OCI-LY1 (cell line): ENCODE data around the gene ENTR1.

Source experiments
- H2AFZ ChIP-seq: fragments of 200-600 bp; sonication (generic), shearing (Covaris generic); 2 replicates; pipeline ENCODE4 v1.6.0; 2014; ENCODE audit warnings: antibody characterized with exemption, mild to moderate bottlenecking, low read length
- H3F3A ChIP-seq: fragments of 200-600 bp; sonication (generic), shearing (Covaris generic); 2 replicates; pipeline ENCODE4 v1.6.0; 2014; ENCODE audit warnings: mild to moderate bottlenecking, antibody characterized with exemption, low read length, moderate library complexity; ENCODE audit not compliant: insufficient read depth
- H3K27ac ChIP-seq: fragments of 200-600 bp; sonication (generic); 2 replicates; pipeline ENCODE4 v1.5.1; 2014; ENCODE audit warnings: low read length, mixed run types, mild to moderate bottlenecking, low read depth; ENCODE audit not compliant: poor library complexity, severe bottlenecking
- H3K27me3 ChIP-seq: fragments of 200-600 bp; sonication (generic); 2 replicates; pipeline ENCODE4 v1.6.0; 2014; ENCODE audit warnings: antibody characterized with exemption, mild to moderate bottlenecking, low read length, moderate library complexity; ENCODE audit not compliant: insufficient read depth
- H3K36me3 ChIP-seq: fragments of 200-600 bp; sonication (generic); 2 replicates; pipeline ENCODE4 v1.6.1; 2014; ENCODE audit warnings: mild to moderate bottlenecking, antibody characterized with exemption, low read length, moderate library complexity, mixed read lengths; ENCODE audit not compliant: insufficient read depth
- H3K4me1 ChIP-seq: fragments of 200-600 bp; sonication (generic); 2 replicates; pipeline ENCODE4 v1.5.1; 2014; ENCODE audit warnings: mild to moderate bottlenecking, low read length, moderate library complexity; ENCODE audit not compliant: insufficient read depth, severe bottlenecking
- H3K4me2 ChIP-seq: fragments of 200-600 bp; sonication (generic), shearing (Covaris generic); 2 replicates; pipeline ENCODE4 v1.6.1; 2014; ENCODE audit warnings: low read length
- H3K4me3 ChIP-seq: fragments of 200-600 bp; sonication (generic); 2 replicates; pipeline ENCODE4 v1.5.1; 2014; ENCODE audit warnings: low read length, low read depth, mild to moderate bottlenecking, mixed read lengths; ENCODE audit not compliant: poor library complexity, severe bottlenecking
- H3K79me2 ChIP-seq: fragments of 200-600 bp; shearing (Covaris generic); 2 replicates; pipeline ENCODE4 v1.6.1; 2016; ENCODE audit warnings: mixed run types, low read length, mixed read lengths; ENCODE audit not compliant: insufficient read depth
- H3K9ac ChIP-seq: fragments of 200-600 bp; sonication (generic), shearing (Covaris generic); 2 replicates; pipeline ENCODE4 v1.6.1; 2014; ENCODE audit warnings: mild to moderate bottlenecking, low read length, mixed read lengths
- H3K9me2 ChIP-seq: fragments of 200-600 bp; sonication (generic), shearing (Covaris generic); 2 replicates; pipeline ENCODE4 v1.6.1; 2014; ENCODE audit warnings: low read depth, mild to moderate bottlenecking, low read length, mixed read lengths
- H3K9me3 ChIP-seq: fragments of 200-600 bp; shearing (Covaris generic); 2 replicates; pipeline ENCODE4 v1.6.1; 2014; ENCODE audit warnings: low read length, mixed read lengths
- H4K20me1 ChIP-seq: fragments of 200-600 bp; sonication (generic), shearing (Covaris generic); 2 replicates; pipeline ENCODE4 v1.6.0; 2016; ENCODE audit warnings: mild to moderate bottlenecking, low read length; ENCODE audit not compliant: insufficient read depth
- EZH2 ChIP-seq: fragments of 200-600 bp; sonication (generic), shearing (Covaris generic); IDR thresholded peaks from 2 replicates; pipeline ENCODE4 v1.8.0; 2017; ENCODE audit warnings: borderline replicate concordance, mixed run types, mild to moderate bottlenecking, antibody characterized with exemption, low read length, moderate library complexity, mixed read lengths
- TF ChIP-seq, protein P1 (sequence below): fragments of 200-600 bp; sonication (generic), shearing (Covaris generic); IDR thresholded peaks from 2 replicates; pipeline ENCODE4 v1.5.1; 2017; ENCODE audit warnings: mild to moderate bottlenecking, antibody characterized with exemption, low read length, moderate library complexity, mixed read lengths

The ENTR1 gene

DNA sequence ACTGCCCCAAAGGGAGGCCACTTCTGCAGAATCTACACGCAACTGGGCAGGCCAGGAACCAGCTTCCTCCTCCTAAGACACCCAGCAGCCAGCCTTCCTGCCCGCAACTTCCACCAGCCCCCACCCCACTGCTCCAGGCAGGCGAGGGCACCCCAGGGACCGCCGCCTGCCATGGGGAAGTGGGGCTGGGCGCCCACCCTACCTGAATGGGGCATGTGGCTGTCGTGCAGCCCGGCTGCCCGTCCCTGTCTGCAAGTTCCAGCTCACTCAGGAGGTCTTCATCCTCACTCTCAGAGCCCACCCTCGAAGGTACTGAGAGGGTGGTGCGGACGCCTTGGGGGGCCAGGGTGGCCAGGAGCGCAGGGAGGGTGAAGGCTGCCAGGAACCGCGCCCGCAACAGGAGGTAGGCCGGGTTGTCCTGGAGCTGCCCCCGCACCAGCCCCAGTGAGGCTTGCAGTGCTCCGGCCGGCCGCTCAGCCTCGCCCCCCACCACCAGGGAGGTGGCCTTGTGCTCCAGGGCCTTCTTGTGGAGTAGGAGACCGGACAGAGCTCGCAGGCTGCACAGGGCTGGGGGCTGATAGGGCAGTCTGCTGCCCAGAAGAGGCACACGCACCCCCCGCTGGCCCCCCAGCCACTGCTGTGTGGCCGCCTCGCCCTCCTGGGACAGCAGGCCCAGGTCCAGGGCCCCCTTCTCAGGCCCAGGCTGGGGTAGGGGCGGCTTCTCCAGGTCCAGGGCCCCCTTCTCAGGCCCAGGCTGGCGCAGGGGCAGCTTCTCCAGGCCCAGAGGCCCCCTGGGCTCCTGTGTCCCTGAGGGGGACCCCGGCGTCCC is 32.9 kb downstream of the ENTR1 start:
- Histone ChIP-seq H3F3A (no peaks in the 10 kb centered on the region), H3K4me3 (no peak overlapping the region), H3K27ac (no peak overlapping the region), H3K4me2 (no peak overlapping the region), H4K20me1 (no peaks in the 10 kb centered on the region), H3K27me3 (no peaks in the 10 kb centered on the region), H3K79me2 (no peaks in the 10 kb centered on the region), H3K9me3 (no peaks in the 10 kb centered on the region), H3K9ac (no peak overlapping the region), H3K4me1 (no peaks in the 10 kb centered on the region), H2AFZ (no peak overlapping the region), H3K36me3 (peaks cover 60% of the 10 kb centered on the region), H3K9me2 (no peaks in the 10 kb centered on the region)
- TF ChIP-seq, protein P1, sequence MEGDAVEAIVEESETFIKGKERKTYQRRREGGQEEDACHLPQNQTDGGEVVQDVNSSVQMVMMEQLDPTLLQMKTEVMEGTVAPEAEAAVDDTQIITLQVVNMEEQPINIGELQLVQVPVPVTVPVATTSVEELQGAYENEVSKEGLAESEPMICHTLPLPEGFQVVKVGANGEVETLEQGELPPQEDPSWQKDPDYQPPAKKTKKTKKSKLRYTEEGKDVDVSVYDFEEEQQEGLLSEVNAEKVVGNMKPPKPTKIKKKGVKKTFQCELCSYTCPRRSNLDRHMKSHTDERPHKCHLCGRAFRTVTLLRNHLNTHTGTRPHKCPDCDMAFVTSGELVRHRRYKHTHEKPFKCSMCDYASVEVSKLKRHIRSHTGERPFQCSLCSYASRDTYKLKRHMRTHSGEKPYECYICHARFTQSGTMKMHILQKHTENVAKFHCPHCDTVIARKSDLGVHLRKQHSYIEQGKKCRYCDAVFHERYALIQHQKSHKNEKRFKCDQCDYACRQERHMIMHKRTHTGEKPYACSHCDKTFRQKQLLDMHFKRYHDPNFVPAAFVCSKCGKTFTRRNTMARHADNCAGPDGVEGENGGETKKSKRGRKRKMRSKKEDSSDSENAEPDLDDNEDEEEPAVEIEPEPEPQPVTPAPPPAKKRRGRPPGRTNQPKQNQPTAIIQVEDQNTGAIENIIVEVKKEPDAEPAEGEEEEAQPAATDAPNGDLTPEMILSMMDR, result no peak
- no peak for TF ChIP-seq EZH2

DNA sequence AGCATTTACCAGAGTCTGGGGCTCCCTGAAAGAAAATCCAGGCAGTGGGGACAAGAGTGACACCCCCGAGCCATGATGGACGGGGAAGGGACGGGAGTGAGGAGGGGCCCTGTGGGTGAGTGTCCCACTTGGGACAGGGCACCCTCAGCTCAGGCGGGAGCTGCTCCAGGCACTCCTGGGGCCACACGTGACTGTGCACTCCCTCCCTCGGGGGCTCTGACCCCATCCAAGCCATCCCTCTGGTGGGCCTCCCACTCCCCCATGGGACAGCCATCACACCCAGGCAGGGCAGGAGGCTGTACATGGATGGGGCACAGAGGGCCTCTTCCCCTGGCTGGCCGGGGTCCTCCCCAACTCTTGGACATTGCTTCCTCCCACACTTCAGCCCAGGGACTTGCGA is 34.0 kb downstream of the ENTR1 start:
- no peaks in the 10 kb centered on the region for H3K9me3 ChIP-seq
- no peak overlapping the region for H3K9ac ChIP-seq
- H3K79me2 ChIP-seq, result no peaks in the 10 kb centered on the region
- H3F3A ChIP-seq, result no peaks in the 10 kb centered on the region
- H3K9me2 ChIP-seq, result no peaks in the 10 kb centered on the region
- TF ChIP-seq EZH2, result no peak
- TF ChIP-seq, protein P1, result no peak
- no peaks in the 10 kb centered on the region for H4K20me1 ChIP-seq
- H3K4me1 ChIP-seq, result no peaks in the 10 kb centered on the region
- H2AFZ ChIP-seq, result no peak overlapping the region
- no peak overlapping the region for H3K4me2 ChIP-seq
- no peaks in the 10 kb centered on the region for H3K27me3 ChIP-seq
- peaks cover 50% of the 10 kb centered on the region for H3K36me3 ChIP-seq
- H3K4me3 ChIP-seq, result no peak overlapping the region
- H3K27ac ChIP-seq, result no peak overlapping the region

DNA sequence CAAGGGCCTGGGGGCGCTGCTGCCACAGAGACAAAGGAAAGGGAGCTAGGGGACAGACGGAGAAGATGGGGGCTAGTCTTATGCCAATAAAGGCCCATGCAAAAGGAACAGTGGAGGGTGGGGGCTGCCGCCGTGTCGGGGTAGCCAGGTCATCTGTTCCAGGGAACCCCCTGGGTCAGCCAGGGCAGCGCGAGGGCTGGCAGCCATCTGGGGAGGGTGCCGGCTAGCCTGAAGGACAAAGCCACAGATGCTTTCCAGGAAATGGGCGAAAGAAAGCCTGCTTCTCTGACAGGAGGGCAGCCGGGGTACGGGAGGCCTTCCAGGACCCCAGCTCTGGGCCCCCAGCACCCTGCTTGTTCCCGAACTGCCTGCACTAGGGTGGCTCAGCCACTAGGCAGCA is 35.3 kb downstream of the ENTR1 start:
- no peak overlapping the region for H3K4me2 ChIP-seq
- H3K27ac ChIP-seq, result no peak overlapping the region
- peaks cover 9% of the 10 kb centered on the region; the same call in 1 of the 2 replicates for H3K27me3 ChIP-seq
- no peaks in the 10 kb centered on the region for H3K4me1 ChIP-seq
- H3K36me3 ChIP-seq, result peaks cover 44% of the 10 kb centered on the region
- no peaks in the 10 kb centered on the region for H4K20me1 ChIP-seq
- no peak overlapping the region for H3K9ac ChIP-seq
- H3F3A ChIP-seq, result no peaks in the 10 kb centered on the region
- no peaks in the 10 kb centered on the region for H3K79me2 ChIP-seq
- no peaks in the 10 kb centered on the region for H3K9me2 ChIP-seq
- H2AFZ ChIP-seq, result no peak overlapping the region
- no peak overlapping the region for H3K4me3 ChIP-seq
- TF ChIP-seq EZH2, result no peak
- TF ChIP-seq, protein P1, result no peak
- H3K9me3 ChIP-seq, result no peaks in the 10 kb centered on the region
